IPS-NIHi7 (cell line): ENCODE measurements around the gene LRRC9.
A peak's percentile ranks its signal among the peaks of the same experiment; 100 is the strongest.
"Not testable (repeated sequence)": the region's sequence is repeated elsewhere in the genome, so short reads cannot be mapped to it uniquely, and the experiment has no call there.

ENCODE experiments used
- DNase-seq: peaks from one replicate; pipeline ENCODE4 v3.0.0; 2012; ENCODE audit warnings: mixed read lengths; ENCODE audit errors: extremely low spot score

Gene LRRC9

DNA sequence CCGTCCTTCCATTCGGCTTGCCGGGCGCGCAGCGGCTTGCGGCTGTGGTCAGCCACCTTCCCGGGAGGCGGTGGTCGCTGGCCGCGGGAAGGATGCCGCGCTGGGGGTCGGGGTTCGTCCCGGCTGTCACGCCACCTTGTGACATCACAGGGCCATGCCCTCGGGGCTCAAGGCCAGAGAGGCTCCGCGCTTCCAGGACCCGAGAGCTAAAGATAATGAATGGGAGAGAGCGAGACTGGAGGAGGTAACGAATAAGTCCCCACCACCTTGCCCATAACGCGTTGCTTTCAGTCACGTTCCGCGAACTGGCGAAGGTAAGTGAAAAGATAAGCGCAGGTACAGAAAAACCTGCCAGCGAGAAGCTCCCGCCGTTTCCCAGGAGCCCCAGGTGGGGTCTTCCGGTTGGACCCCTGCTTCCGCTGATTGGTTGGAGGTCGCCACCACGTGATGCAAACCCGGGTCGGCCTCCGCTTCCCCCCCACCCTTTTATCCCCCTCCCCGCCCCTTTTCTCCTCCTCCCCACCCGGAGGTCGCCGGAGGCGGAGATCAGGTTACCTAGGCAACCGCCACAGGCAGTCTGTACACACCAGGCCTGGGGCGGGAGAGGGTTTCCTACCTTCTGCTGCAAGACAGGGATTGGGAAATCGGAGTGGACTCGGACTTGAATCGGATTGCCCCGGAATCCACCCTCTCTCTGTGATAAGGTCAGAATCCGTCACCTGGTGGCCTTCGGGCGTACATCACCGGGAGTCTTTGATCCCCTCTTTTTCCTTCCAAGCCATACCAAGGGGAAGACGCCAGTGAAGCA, at the start of gene LRRC9:
Gene LRRC9 (plus strand): TSS at position 575 of the 808 bp plus-strand sequence.
- DNase-seq = peak; percentile 95

DNA sequence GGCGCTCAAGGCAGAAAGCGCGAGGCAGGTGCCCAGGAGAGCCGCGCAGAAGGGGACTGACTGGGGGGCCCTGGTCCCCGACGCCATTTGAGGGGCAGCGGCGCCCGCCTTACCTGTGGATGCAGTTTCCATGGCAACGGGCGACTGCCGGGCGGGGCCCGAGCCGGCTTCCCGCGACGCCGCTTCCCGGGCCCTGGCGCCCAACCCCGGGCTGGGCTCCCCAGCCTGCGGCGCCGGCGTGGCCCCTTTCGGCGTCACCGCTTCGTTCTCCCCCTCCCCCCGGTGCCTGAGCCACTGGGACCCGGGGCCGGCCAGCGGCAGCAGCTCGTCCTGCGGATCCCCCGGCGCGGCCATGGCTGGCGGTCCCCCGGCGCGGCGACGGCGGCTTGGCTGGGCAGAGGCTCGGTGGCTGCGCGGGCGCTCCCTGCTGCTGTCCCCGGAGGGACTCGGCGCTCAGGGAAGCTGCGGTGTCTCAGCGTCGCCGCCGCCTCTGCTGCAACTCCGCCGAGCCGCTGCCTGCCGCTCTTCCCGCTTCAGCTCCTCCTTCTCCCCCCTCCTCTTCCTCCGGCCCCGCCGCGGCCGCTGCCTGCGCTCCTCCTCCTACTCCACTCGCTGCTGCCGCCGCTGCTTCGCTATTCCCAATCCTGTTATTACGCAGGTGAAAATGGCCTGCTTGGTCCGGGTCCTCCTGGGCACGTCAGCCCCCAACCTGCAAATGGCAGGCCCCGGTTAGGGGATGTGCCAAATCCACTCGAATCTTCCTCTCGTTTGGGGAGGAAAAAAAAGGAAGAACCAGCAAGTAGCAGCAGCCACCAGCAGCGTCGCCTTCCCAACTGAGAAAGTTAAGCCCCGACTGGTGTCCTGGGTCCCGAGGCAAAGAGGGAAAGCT, 49.4 kb upstream of the LRRC9 start, which contains the start of gene RTN1:
Gene RTN1 (minus strand): TSS at position 500 of the 889 bp plus-strand sequence. CDS start 146 bp downstream, at position 354.
- peak; percentile 73 for DNase-seq

GRCh38 chr14:59871166-59871495, 48.8 kb upstream of the LRRC9 start:
- DNase-seq = no peak

DNA sequence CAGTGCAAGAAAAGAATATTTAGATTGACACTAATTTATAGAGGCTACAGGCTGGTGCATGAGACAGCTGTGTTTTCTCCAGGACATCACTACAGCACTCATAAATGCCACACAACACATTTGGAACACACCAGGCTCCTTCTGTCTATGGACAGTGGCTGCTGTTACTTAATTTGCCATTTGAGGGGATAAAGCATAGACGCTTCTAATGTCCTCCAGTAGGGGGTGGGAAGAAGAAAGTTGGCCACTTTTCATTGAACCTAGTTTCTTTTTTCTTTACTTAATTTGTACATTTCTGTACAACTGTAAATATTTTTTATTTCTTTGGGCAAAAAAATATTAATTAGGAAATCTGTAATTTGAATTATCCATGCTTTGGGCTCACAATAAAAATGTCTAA, 37.0 kb upstream of the LRRC9 start:
- peak; percentile 31 for DNase-seq

- DNase-seq = no peak
Measured at GRCh38 chr14:59890676-59891075, 29.3 kb upstream of the LRRC9 start.

- no peak for DNase-seq
Measured at GRCh38 chr14:59895721-59896120, 24.2 kb upstream of the LRRC9 start.

- peak; percentile 61 for DNase-seq
Measured at GRCh38 chr14:59897757-59898383, 22.1 kb upstream of the LRRC9 start.

- no peak for DNase-seq
Measured at GRCh38 chr14:59900556-59900955, 19.4 kb upstream of the LRRC9 start.

DNA sequence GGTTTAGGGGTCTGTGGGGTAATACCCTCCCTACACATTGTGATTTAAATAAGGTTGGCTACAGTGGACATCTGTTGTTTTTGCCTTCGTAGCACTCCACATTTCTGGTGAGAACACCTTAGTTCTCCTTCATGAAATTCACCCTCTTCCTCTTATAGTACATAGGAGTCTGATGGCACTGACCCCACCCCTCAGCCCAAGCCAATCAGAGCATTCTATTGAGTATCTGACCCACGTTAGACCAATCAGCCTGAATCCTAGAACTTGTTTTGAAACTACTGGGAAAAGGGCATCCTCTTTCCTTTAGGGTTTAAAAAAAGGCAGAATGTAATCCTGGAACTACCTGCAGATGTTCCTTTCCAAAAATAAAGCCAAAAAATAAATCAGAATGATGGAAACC, 15.8 kb upstream of the LRRC9 start:
- peak; percentile 10 for DNase-seq

- DNase-seq = no peak
Measured at GRCh38 chr14:59905188-59905587, 14.8 kb upstream of the LRRC9 start.

DNA sequence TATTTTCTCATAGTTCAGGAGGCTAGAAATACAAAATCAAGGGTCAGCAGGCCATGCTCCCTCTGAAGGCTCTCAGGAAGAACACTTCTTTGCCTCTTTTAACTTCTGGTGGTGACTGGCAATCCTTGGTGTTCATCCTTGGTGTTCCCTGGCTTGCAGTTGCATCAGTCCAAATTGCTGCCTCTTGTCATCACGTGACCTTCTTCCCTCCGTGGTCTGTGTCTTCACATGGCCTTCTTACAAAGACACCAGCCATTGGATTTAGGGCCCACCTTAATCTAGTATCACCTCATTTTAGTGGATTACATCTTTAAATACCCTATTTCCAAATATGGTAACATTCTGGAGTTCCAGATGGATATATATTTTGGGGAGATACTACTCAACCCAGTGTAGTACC, 7.5 kb upstream of the LRRC9 start:
- DNase-seq = no peak

DNA sequence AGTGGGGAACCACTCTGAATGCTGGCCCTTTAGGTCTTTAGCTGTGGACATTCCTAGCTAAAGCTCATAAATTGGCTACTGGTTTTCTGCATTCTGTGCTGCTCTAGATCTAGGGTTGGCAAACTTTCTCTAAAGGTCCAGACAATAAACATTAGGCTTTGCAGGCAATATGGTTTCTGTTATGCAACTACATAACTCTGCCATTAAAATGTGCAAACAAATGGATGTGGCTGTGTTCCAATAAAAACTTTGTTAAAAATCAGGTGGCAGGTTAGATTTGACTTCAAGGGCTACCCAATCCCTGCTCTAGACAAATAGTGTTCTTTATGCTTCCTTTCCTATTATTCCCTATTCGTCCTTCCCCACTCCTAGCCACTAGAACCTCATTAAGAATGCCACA, 6.8 kb upstream of the LRRC9 start:
- DNase-seq = no peak

GRCh38 chr14:59918824-59919569, 947 bp upstream of the LRRC9 start:
- DNase-seq = peak; percentile 20

GRCh38 chr14:59920378-59920683, 387 bp downstream of the LRRC9 start:
- no peak for DNase-seq

DNA sequence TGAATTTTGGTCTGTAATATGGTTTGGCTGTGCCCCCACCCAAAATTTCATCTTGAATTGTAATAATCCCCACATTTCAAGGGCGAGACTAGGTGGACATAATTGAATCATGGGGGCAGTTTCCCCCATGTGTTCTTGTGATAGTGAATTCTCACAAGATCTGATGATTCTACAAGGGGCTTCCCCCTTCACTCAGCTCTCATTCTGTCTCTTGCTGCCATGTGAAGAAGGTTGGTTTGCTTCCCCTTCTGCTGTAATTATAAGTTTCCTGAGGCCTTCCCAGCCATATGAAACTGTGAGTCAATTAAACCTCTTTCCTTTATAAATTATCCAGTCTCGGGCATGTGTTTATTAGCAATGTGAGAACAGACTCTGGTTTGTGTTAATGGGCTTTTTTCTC, 5.9 kb downstream of the LRRC9 start:
- DNase-seq = no peak

- DNase-seq = no peak
Measured at GRCh38 chr14:59926534-59926933, 6.6 kb downstream of the LRRC9 start.

DNA sequence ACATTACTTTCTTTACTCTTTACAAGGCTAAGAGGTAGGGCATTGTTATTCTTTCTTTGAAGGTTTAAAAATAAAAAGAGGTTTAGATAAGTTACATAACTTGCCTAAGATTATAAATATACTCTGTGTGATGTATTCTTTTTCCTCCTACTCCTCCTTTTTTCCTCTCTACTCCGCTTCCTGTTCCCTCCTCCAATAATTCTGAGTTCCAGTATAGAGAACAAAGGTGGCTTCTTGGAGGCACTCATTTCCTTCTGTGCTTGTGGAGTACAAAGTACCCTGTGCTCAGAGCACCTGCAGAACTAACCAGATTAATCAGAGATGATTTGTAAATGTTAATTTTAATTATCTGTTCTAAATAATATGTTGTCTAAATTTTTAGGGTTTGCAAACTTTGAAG, 11.3 kb downstream of the LRRC9 start:
- DNase-seq = no peak

GRCh38 chr14:59936145-59936544, 16.2 kb downstream of the LRRC9 start:
- DNase-seq = no peak

- DNase-seq = no peak
Measured at GRCh38 chr14:59939828-59940227, 19.9 kb downstream of the LRRC9 start.

GRCh38 chr14:59942296-59942862, 22.4 kb downstream of the LRRC9 start:
- DNase-seq = not testable (repeated sequence)

DNA sequence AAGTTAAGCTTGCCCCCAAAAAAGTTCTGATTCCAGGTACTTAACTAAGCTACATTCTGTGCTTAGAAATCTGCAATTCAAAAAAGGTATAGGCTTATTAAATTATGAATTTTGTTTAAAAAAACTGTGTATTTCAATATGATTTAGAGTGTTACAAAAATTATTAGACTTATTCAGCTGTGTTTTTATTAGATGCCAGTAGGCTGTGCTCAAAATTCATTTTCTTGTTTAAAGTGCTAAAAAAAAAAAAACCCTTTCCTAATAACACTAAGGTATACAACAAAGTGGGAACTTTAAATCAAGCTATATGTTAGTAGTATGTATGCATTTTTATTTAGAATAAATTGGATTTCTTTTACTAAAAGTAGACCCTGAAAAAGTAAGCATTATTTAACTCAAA, 25.0 kb downstream of the LRRC9 start:
- no peak for DNase-seq
